Fibroblast of lung (primary cell): Measurements from ENCODE around the gene RNF145.

ENCODE experiments used
- CTCF ChIP-seq, 2 donors: IDR thresholded peaks in 1 of 2; conservative IDR thresholded peaks in 1 of 2; 1 replicate in 1 of 2; 2 replicates in 1 of 2; pipeline ENCODE4 v1.5.1; 2011 to 2012; ENCODE audit warnings: low read length in 2 of 2, control low read depth in 1 of 2, inconsistent platforms in 1 of 2, low read depth in 1 of 2, mild to moderate bottlenecking in 1 of 2
- EZH2 ChIP-seq: IDR thresholded peaks from 2 replicates; pipeline ENCODE4 v1.5.1; 2012; ENCODE audit warnings: low read length, control low read depth, mild to moderate bottlenecking; ENCODE audit errors: missing control alignments

GRCh38 chr5:159156426-159157238 lies 52.7 kb downstream of the RNF145 start:
- TF ChIP-seq CTCF (conservative IDR thresholded peaks at IDR 0.05 in 1 of 2, IDR thresholded peaks at IDR 0.05 in 1 of 2; ENCODE audit: low read depth in 1 of 2, low read length in 2 of 2) = peak; percentile 79 to 87
- TF ChIP-seq EZH2 = no peak
